H1 (cell line): Measurements from ENCODE around the gene CEACAM8.

Source experiments
- BCL11A ChIP-seq, 2 experiments: IDR thresholded peaks; one replicate each; pipeline ENCODE4 v1.6.1; 2011; ENCODE audit warnings: low read depth in 2 of 2, low read length in 2 of 2, mild to moderate bottlenecking in 2 of 2
- CHD2 ChIP-seq: IDR thresholded peaks from 2 replicates; pipeline ENCODE4 v1.6.1; 2012; ENCODE audit warnings: low read length, improper control_type of control experiment
- EZH2 ChIP-seq: fragments of 200-600 bp; sonication (generic); IDR thresholded peaks from 2 replicates; pipeline ENCODE4 v1.7.1; 2012; ENCODE audit warnings: low read depth, mild to moderate bottlenecking, moderate library complexity, low read length, inconsistent platforms; ENCODE audit not compliant: severe bottlenecking
- MAFK ChIP-seq: IDR thresholded peaks from 2 replicates; pipeline ENCODE4 v1.6.1; 2012; ENCODE audit warnings: low read depth, mild to moderate bottlenecking, improper control_type of control experiment, low read length
- POLR2AphosphoS5 ChIP-seq: IDR thresholded peaks from 2 replicates; pipeline ENCODE4 v1.6.1; 2011; ENCODE audit warnings: low read depth, low read length
- SP1 ChIP-seq: IDR thresholded peaks from 2 replicates; pipeline ENCODE4 v1.6.1; 2011; ENCODE audit warnings: low read depth, low read length
- TF ChIP-seq, protein P1 (sequence below), 3 experiments: IDR thresholded peaks; 1 replicate in 2 of 3; 2 replicates in 1 of 3; pipeline versions ENCODE4 v1.5.1 to v1.6.1; 2011; ENCODE audit warnings: low read length in 3 of 3, mild to moderate bottlenecking in 3 of 3, inconsistent platforms in 2 of 3, low read depth in 1 of 3, moderate library complexity in 1 of 3; ENCODE audit not compliant: insufficient read depth in 1 of 3; ENCODE audit errors: control extremely low read depth in 1 of 3

DNA sequence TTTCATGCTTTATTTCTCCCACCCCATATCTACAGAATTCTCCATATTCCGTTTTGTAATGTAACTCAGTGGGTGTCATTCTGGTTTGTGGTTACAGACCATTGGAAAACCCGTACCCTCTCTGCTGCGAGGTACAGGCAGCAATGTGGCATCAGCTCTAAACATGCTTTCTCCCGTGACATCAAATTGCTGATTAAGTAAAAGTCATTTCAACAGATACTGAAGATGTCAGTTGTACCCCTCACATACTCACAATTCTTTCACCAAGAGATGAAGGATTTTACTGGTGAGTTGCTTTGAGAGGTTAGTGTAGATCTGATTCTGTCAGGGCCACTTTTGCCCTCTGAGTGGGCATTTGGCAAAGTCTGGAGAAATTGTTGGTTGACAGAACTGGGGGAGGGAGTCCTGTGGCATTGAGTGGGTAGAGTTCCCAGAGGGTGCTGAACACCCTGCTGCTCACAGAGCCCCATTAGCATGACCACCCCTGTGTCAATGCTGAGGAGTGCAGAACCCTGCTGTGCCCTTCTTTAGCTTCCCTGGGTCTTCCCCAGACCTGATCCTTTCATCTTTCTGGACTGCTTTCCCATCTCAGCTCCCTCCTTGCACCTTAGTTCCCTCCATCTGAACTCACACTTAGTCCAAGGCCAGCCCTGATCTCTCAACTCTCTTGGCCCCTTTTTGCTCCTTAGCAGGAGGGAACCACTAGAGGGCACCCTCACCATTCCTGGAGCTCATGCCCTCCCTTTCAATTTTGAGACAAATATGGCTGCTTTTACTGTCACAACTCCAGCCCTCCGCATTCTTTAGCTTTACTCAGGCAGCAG, 39.9 kb upstream of the CEACAM8 start:
- TF ChIP-seq, protein P1, sequence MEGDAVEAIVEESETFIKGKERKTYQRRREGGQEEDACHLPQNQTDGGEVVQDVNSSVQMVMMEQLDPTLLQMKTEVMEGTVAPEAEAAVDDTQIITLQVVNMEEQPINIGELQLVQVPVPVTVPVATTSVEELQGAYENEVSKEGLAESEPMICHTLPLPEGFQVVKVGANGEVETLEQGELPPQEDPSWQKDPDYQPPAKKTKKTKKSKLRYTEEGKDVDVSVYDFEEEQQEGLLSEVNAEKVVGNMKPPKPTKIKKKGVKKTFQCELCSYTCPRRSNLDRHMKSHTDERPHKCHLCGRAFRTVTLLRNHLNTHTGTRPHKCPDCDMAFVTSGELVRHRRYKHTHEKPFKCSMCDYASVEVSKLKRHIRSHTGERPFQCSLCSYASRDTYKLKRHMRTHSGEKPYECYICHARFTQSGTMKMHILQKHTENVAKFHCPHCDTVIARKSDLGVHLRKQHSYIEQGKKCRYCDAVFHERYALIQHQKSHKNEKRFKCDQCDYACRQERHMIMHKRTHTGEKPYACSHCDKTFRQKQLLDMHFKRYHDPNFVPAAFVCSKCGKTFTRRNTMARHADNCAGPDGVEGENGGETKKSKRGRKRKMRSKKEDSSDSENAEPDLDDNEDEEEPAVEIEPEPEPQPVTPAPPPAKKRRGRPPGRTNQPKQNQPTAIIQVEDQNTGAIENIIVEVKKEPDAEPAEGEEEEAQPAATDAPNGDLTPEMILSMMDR (IDR thresholded peaks at IDR 0.05; ENCODE audit: control extremely low read depth in 1 of 3, insufficient read depth in 1 of 3, low read depth in 1 of 3, low read length in 3 of 3), result peak; percentile 31 to 49 (median 40)
- TF ChIP-seq EZH2, result no peak
- TF ChIP-seq POLR2AphosphoS5, result no peak
- no peak for TF ChIP-seq CHD2
- no peak for TF ChIP-seq MAFK
- no peak for TF ChIP-seq SP1
- no peak for TF ChIP-seq BCL11A (IDR thresholded peaks at IDR 0.05; ENCODE audit: low read depth in 2 of 2, low read length in 2 of 2)
